Measurements from ENCODE around the gene PIKFYVE.
"Not testable (repeated sequence)": the region's sequence is repeated elsewhere in the genome, so short reads cannot be mapped to it uniquely, and the experiment has no call there.

PIKFYVE gene

GRCh38 chr2:208366215-208367127 is 100.4 kb downstream of the PIKFYVE start:
- DNase-seq: no peak

GRCh38 chr2:208369091-208369490 is 103.0 kb downstream of the PIKFYVE start:
- DNase-seq: no peak

DNA sequence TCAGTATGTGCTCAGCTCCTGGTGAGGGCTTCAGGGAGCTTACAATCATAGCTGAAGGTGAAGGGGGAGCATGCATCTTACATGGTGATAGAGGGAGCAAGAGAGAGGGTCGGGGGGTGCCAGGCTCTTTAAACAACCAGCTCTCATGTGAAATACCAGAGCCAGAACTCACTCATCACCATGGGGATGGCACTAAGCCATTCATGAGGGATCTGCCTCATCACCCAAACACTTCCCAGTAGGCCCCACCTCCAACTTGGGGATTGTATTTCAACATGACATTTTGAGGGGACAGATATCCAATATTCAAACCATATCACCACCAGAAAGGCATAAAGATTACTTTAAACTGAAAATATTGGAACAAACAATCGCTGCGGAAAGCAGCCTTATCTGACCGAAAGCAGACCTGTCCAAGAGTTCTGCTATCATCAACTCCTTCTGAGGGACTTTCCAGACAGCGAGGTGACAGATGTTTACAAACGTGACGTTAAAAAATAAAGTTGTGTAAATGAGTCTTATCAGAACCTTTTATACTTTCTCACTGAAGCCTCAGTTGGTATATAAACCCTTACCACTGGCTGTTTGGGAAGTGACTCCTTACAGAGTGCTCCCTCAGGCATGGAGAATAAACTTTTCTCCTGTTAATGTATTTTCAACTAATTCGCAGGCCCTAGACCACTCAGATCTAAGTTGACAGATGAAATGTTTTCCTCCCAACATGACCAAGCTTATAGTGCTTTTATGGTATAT is 105.0 kb downstream of the PIKFYVE start:
- no peak for DNase-seq

DNA sequence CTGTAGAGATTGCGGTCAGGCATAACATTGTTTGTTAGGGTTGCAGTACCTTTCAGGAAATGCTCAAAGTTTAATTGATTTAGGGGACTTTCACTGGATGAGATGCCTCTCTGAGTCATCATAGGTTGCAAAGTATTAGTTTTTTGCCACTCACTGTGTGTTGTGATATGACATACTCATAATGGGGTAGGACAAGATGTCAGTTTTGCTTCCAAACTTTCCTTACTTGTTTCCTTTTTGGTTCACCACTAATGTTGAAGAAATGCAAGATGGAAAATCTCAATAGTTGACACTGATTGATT is 105.5 kb downstream of the PIKFYVE start:
- DNase-seq: no peak

- DNase-seq: no peak
These were observed 107.5 kb downstream of the PIKFYVE start for GRCh38 chr2:208373460-208374089.

GRCh38 chr2:208375491-208376068 is 109.5 kb downstream of the PIKFYVE start:
- no peak for DNase-seq

DNA sequence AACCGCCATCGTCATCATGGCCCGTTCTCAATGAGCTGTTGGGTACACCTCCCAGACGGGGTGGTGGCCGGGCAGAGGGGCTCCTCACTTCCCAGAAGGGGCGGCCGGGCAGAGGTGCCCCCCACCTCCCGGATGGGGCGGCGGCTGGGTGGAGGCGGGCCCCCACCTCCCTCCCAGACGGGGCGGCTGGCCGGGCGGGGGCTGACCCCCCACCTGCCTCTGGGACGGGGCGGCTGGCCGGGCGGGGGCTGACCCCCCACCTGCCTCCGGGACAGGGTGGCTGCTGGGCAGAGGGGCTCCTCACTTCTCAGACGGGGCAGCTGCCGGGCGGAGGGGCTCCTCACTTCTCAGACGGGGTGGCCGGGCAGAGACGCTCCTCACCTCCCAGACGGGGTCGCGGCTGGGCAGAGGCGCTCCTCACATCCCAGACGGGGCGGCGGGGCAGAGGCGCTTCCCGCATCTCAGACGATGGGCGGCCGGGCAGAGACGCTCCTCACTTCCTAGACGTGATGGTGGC is 111.3 kb downstream of the PIKFYVE start:
- not testable (repeated sequence) for DNase-seq

GRCh38 chr2:208379192-208379591 is 113.1 kb downstream of the PIKFYVE start:
- DNase-seq: no peak

GRCh38 chr2:208384637-208385036 is 118.6 kb downstream of the PIKFYVE start:
- DNase-seq: no peak

- no peak for DNase-seq
These were observed 120.5 kb downstream of the PIKFYVE start for GRCh38 chr2:208386541-208386940.

- no peak for DNase-seq
These were observed 123.9 kb downstream of the PIKFYVE start for GRCh38 chr2:208389940-208390339.

DNA sequence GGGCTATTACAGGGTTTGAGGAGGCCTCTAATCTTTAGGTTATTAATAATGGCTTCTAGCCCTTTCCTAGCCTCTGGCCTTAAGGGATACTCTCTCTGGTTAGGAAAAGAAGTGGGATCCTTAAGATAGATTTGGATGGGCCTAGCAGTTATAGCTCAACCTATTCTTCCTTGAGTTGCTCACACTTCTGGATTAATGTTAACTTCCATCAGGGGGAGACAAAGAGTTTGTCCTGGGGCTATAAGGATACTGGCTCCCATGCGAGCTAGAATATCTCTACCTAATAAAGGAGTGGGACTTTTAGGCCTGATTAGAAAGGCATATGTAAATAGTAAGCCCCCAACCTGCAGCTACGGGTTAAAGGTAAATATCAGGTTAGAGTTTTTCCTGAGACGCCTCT is 126.2 kb downstream of the PIKFYVE start:
- DNase-seq: no peak

- DNase-seq: not testable (repeated sequence)
These were observed 130.7 kb downstream of the PIKFYVE start for GRCh38 chr2:208396796-208397195.

DNA sequence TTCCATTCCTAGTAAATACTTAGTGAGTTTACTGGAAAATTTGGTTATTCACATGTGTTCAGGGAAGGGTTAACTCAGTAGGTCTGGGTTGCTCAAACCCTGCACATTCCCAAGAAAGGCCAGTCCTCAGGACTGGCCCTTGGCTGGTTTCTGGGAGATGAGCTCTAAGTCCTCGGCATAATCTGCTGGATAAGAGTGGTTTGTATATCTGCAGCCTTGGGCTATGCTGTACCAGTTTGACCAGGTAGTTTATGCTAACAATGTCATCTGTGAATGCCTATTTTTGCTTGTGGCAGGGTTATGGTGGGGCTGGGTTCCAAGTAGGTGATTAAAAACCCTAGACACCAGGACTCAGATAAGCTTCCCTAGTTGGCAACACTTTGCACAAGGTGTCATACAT is 133.1 kb downstream of the PIKFYVE start:
- DNase-seq: no peak

DNA sequence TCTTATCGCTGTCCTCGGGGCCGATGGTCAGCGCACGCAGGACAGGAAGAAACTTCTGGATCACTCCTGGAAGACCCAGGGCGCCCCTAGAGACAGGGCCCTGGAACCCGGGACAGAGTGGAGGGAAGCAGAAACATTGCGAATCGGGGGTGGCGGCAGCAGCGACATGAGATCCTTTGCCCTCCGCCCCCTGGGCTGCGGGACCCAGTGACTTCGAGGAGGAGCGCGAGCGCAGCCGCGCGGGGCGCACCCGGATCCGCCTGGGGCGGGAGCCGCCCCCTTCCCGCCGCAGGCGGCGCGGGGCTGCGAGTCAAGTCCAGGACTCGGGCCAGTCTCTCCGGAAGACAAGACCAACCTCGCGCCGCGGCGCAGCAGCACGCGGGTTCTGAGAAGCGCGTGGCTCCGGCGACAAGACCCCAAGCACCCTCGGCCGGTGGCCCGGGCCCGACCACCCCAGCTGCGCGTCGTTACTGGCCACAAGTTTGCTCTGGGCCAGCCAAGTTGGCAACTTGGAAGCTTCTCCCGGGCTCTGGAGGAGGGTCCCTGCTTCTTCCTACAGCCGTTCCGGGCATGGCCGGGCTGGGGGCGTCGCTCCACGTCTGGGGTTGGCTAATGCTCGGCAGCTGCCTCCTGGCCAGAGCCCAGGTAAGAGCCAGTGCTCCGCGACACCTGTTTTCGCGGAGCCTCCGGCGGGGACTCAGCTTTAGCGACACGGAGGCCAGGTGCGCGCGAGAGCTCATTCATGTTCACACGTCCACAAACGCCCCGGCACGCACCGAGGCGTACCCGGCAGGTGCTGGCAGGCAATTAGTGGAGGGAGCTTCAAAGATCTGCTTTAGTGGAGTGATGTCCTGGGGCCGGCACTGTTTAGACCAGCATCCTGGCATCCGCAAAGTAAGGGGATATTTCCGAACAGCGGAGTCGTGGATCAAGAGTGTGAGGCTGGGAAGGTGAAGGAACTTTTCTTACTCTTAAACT is 140.7 kb downstream of the PIKFYVE start, which contains the start of gene PTH2R:
TSS of gene PTH2R (plus strand) at position 319 of the 978 bp plus-strand sequence. CDS start at position 571, 252 bp downstream.
- no peak for DNase-seq

GRCh38 chr2:208407667-208408066 is 141.6 kb downstream of the PIKFYVE start:
- no peak for DNase-seq

All from activated CD4-positive, CD25-positive, alpha-beta regulatory T cell treated with anti-CD3 and anti-CD28 coated beads, Interleukin-2, amount 50 U/mL, for 72 hours (primary cell).